IPS-18c (cell line): Measurements from ENCODE around the gene SLC12A7.
"Not testable (repeated sequence)": the region's sequence is repeated elsewhere in the genome, so short reads cannot be mapped to it uniquely, and the experiment has no call there.

Experiments used
- H3K4me3 ChIP-seq: 2 replicates; pipeline ENCODE4 v1.7.0; 2013; ENCODE audit warnings: low read depth, mild to moderate bottlenecking, low read length, moderate library complexity; ENCODE audit not compliant: insufficient read depth
- H3K9me3 ChIP-seq: one replicate; pipeline ENCODE4 v1.6.1; 2013; ENCODE audit warnings: mild to moderate bottlenecking, low read length, moderate library complexity; ENCODE audit not compliant: control insufficient read depth, insufficient read depth

Gene SLC12A7

DNA sequence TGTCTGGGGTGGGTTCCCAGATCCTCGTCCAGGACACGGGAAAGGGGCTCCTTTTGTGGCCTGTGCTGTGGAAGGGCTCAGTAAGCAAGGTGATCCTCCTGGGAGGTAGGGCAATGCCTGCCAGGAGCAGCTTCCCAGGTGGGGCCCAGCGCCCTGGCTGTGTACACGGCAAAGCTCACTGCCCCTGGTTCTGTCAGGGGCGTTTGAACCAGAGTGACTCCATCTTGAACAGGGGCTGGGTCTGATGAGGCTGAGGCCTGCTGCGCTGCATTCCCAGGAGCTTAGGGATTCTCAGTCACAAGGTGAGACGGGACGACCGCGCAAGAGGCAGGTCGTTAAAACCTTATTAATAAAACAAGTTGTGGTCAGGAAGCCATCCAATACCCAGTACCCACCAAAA is 19.9 kb upstream of the SLC12A7 start:
- Histone ChIP-seq H3K4me3 (no peak overlapping the region), H3K9me3 (no peaks in the 10 kb centered on the region)

DNA sequence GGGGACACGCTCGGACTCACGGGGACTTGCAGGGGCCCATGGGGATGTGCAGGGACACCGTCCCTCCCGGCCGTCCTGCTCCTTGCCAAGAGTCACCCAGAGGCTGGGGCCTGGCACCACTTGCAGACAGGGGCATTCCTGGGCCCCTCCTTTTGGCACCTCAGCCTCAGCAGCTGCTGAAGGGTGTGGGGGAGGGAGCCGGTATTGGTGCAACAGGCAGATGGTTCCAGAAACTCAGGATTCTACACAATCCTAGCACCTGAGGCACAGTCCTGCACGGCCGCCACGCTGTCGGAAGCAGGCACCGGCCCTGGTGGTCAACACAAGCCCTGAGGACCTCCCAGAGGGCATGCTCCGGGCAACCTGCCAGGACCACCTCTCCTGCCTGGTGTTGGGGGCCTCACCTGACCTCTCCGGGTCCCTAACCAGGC is 19.3 kb upstream of the SLC12A7 start:
- Histone ChIP-seq H3K4me3 (no peak overlapping the region; the same call in 1 of the 2 replicates), H3K9me3 (no peaks in the 10 kb centered on the region)

DNA sequence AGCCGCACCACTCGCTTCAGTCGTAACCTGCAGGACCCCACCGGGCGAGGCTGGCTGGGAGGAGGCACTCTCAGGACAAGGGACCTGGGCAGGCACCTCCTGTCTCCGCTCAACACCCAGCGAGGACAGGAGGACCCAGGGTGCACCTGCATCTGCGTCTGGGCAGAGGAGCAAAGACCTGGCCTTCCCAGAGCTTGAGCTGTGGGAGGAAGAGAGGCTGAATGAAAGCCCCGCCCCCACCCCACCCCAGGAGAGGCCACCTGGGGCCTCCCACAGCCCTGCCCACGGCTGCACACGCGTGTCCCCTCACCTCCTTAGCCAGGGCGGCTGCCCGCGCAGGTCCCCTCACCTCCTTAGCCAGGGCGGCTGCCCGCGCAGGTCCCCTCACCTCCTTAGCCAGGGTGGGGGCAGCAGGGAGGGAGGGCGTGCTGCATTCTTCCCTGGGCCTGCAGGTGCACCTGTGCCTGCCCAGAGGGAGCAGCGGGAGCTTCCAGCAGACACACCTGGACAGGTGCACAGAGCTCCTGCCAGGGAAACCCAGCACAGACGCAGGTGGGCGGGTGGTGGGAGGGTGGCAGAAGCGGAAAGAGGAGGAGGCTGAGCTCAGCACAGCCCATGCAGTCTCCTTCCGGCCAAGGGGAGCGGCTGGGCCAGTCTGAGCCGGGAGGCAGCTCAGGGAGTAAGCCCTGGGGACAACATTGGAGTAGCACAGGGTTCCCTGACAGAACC is 18.5 kb upstream of the SLC12A7 start:
- H3K9me3 ChIP-seq, result no peaks in the 10 kb centered on the region
- H3K4me3 ChIP-seq, result no peak overlapping the region

DNA sequence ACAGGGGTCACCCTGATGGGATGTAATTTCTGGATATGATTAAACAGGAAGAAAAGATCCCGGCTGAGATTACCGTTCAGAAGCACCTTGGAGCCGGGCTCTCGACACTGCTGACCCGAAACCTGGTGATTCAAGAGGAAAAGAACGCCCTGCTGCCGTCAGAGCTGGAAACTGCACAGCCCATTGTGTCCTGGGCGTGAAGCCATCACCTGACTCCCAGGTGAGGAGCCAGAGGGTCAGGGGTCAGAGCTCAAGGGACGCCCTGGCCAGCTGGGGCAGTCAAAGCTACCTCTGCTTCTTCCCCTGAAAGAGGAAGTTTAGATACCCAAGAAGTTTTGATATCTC is 17.8 kb upstream of the SLC12A7 start:
- peaks cover 2% of the 10 kb centered on the region for H3K9me3 ChIP-seq
- H3K4me3 ChIP-seq, result no peak overlapping the region

DNA sequence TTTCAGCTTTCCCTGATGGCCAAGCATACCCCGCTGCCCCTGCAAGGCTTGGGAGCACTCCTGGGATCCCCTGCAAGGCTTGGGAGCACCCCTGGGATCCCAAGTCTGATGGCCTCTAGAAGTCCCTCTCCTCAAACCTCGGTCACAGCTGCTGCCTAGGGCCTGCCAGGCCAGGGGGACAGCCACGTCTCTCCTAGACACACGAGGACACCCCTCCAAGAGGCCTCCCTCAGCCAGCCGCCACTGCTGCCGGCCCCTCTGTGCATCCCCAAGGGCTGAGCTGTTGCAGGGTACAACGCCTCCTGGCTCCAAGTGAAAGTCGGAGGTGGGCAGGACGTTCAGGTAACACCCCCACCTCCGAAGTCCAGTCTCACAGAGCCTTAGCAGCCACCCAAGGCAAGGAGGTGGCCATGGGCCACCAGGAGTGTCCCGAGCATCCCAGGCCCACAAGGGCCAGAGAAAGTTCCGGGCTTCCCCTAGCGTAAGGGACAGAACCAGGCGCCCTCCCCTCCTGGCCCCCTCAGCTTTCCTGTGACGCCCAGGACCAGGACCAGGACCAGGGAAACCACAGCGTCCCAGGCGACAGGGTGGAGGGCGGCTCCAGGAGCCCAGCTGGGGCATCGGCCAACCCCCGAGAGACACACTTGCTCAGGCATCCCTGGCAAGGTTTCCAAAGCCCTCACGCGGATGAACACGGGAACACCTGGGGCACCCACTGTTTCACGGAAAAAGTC is 17.3 kb upstream of the SLC12A7 start:
- H3K4me3 ChIP-seq, result no peak overlapping the region
- peaks cover 5% of the 10 kb centered on the region for H3K9me3 ChIP-seq

DNA sequence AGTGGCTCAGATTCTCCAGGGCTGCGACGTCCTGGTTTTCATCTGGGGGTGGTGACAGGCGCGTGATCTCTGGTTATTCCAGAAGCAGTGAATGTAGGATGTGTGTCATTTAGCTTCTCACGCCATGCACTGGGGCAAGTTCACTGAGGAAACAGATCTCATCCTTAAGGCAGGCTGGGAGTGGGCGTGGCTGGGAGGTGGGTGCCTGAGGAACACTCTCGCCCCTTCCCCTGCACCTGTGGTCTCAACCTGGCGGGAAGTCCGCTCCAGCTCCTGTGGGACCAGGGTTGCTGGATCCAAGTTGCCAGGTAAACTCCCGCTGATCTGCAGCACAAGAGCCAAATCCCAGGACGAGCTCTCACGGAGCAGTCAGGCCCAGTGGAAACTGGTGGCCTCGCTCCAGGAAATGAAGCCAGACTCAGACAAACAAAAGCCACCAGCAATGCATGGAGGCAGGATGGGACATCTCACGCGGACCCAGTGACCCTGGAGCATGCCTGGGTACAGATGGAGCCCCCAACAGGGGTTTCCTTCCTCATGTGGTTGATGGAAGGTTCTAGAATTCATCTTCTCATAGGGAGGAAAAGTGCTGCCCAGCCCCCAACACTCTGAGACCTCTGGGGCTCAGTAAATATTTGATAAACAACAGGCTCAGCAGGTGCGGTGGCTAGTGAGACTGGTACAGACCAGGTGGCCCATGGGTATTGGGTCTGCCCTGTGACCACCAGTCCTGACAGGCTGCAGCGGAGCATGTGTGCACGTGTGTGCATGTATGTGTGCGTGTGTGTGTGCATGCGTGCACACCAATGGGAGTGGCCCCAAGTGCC is 16.3 kb upstream of the SLC12A7 start:
- Histone ChIP-seq H3K9me3 (peaks cover 8% of the 10 kb centered on the region), H3K4me3 (no peak overlapping the region)

DNA sequence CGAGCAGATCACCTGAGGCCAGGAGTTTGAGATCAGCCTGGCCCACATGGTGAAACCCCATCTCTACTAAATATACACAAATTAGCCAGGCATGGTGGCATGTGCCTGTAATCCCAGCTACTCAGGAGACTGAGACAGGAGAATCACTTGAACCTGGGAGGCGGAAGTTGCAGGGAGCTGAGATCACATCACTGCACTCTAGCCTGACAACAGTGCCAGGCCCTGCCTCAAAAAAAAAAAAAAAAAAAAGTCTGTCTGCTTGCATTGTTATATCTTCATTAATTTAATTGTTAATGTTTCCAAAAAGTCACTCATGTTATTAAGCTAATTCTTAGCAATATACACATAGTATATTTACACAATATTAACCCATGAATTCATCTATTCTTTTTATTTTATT is 13.8 kb upstream of the SLC12A7 start:
- not testable (repeated sequence) for H3K4me3 ChIP-seq, H3K9me3 ChIP-seq

DNA sequence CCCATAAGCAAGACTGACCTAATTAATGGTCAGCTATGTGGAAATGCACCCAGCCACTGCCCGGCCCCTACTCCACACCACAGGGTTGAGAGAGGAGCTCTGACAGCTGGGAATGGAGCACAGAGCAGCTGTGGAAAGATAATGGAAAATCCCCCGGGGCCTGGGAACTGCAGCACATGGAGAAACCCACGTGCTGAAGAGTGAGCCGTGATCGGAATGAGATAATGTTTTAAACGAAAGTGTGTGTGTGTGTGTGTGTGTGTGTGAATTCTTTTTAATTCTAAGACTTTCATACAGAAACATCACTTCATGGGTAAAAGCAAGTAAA is 13.1 kb upstream of the SLC12A7 start:
- Histone ChIP-seq H3K4me3 (no peak overlapping the region), H3K9me3 (peaks cover 8% of the 10 kb centered on the region)

DNA sequence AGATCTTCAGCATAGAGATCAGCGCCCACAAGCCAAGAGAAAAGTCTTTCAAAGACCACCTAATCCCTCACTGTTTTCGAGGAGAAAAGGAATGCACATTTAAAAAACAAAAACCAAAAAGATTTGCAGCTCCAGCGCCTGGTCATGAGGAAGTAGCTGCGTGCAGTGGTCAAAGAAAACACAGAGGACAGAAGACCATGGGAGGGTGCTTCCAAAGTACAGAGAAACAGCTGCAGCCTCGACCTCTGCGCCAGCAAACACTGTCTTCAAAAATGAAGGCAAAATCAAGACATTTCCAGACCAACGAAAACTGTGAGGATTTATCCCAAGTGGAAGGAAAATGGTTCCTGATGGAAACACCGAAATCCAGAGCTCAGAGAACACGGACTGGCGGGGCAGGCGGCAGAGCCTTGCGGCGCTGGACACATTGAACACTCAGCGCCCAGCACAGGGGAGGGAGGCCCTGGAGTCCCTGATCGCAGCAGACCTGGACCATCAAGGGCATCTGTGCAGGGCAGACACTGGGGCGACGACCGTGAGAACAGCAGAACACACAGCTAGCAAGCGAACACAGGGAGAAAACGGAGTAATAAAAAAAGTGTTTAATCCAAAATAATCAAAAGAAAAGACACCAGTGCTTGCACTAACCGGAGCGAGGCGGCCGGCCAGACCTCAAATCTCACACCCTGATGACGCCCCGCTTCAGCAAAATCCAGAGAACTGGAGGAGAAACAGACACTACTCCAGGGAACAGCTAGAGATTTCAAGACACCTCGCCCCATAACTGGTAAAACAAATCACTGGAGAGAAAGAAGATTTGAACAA is 12.6 kb upstream of the SLC12A7 start:
- H3K4me3 ChIP-seq, result no peak overlapping the region
- H3K9me3 ChIP-seq, result peaks cover 8% of the 10 kb centered on the region

DNA sequence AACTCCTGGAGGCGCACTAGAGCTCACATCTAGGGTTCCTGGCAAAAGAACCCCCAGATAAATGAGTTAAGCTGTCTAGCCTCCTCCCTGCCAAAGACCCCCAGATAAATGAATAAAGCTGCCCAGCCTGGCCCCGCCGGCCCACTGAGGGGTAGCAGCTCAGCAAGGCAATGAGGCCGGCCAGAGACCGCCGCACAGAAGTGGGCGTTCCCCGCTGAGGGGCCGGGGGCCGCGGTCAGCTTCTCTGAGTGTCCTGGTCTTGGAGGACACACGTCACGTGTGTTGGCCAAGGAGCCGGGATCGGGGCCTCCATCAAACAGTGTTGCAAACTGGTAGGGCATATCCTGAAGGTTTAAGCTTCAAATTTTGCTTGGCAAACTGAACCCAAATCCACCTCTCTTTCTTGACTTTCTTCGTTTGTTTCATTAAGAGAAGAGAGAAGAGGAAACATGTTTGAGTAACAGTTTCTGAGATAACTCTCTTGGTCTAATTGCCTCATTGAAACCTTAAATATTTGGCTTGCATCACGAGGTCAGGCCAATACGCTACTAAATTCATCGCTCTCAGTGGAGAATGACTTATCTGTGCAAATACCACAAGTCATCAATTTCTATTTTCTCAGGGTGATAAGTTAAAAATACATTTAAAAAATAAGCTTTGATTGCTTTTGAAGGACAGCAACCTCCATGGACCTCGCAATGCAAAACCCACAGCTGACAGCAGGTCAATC is 11.7 kb upstream of the SLC12A7 start:
- H3K4me3 ChIP-seq, result no peak overlapping the region
- peaks cover 8% of the 10 kb centered on the region for H3K9me3 ChIP-seq

DNA sequence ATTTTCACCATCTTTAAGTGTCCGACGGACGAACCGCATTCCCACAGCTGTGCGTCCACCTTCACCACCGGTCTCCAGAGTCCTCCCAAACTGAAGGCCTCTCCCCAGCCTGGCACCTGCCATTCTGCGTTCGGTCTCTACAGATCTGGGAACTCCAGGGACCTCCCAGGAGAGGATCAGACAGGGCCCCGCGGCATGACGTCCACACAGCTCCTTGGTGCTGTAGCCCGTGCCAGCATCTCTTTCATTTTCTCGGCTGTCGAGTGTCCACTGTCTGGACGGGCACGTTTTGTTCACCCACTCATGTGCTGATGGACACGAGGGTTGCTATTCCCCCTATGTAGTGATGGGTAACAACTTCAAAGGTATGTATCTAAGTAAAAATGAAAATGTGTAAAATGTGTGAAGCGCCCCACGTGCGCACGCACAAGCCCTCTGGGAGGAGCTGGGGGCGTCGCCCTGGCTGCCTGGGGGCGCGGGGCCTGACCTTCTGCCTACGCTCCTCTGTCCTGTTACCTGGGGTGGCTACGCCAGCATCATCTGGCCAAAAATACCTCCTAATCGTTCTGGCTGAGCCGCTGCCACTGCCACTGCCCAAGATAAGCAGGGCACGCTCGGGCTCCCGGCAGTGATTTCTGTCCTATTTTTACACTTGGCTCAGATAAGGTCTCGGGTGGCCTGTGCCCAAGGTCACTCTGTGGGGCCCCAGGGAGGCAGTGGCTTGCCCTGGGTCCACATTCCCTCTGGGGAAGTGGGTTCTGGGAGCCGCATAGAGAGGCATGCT is 10.8 kb upstream of the SLC12A7 start:
- H3K4me3 ChIP-seq, result no peak overlapping the region
- peaks cover 8% of the 10 kb centered on the region for H3K9me3 ChIP-seq

DNA sequence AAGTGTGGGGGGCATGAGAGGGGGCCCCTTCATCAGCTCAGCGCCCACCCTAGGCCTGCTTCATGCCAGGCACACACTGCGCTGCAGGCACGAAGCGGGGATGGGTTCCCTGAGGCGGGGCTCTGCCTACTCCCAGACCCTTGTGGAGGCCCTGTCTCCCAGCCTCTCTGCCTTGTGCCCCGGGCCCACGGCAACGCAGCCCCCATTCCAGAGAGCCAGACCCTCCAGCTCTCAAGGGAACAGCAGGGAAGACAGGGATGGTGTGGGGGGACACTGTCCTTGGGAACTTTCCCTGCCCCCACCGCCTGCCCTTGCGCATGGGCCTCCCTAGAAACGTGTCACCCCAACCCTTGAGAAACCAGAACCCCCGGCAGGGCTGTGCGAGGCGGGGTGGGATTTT is 10.0 kb upstream of the SLC12A7 start:
- Histone ChIP-seq H3K4me3 (no peak overlapping the region), H3K9me3 (peaks cover 8% of the 10 kb centered on the region)

DNA sequence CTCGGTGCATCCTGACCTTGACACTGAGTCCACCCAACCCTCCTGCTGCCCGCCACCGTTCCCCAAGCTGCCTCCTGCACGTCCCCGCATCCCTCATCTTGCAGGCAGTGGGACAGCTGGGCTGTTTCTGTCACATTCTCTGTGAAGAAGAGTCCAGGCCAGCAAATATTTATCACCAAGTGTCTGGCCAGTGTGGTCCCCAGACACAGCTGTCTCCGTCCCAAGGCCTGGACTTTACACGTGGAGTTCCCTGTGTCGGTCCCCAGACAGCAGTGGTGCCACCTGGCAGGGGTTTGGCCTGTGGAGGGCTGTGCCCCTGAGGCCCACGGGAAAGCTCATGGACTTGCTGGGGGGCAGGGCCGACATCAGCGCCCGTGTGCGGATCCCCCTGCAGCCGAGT is 9.2 kb upstream of the SLC12A7 start:
- H3K9me3 ChIP-seq, result peaks cover 8% of the 10 kb centered on the region
- no peak overlapping the region for H3K4me3 ChIP-seq

DNA sequence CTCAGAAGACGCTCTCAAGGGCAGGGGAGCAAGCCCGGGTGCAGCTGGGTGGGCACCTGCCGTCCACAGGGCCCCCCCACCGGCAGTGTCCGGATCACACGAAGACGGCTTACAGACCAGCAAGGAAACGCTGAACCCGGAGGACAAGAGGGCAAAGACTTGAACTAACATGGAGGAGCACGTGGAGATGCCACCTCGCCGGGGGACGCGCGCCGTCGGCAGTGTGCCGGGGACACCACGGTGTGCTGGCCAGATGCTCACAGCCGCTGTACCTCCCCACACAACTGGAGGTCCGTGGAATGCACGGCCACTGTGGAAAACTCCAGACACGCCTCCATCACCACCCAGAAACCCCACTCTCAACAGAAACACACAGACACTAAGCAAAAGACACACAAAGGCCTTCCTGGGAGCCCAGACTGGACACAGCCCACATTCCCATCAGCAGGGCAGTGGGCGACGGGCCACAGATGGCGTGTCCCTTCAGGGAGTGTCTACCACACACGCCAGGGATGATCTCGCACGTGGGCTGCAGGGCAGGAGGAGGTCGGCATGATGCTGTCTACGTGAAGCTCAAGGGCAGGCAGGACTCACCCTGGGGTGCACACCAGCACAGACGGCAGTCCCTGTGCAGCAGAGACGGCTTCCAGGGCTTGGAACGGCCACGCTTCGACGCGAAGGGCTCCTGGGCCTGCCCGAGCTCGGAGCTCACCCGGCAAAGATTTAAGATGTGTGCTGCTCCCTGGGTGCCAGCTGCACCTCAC is 8.6 kb upstream of the SLC12A7 start:
- H3K9me3 ChIP-seq, result peaks cover 8% of the 10 kb centered on the region
- no peak overlapping the region for H3K4me3 ChIP-seq

DNA sequence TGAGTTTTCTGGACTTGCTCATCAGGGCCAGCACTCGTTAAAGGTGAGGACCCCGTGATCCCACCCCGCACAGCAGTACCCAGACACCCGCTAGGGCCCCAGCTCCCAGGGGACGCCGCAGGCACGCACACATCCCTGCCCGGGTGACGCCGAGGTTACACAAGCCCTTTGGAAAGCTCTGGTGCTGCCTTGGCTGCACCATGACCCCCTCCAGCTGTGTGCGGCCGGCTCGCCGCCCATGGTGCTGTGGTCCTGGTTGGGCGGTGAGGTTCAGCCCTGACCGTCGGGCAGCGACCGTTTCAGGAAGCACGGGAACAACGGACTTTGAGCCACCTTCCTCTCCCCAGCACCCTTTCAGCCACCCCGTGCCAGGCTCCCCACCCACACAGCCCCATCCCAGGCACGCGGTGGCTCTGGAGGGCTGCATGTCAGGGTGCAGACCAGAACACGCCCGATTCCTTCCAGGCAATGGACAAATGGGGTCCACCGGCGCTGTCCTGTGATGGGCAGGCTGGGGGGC is 7.5 kb upstream of the SLC12A7 start:
- H3K4me3 ChIP-seq, result no peak overlapping the region
- H3K9me3 ChIP-seq, result peaks cover 5% of the 10 kb centered on the region
